Testis (tissue), 2 donors: ENCODE measurements around the gene NIPBL.

Source experiments
- POLR2A ChIP-seq: fragments of 450-650 bp; IDR thresholded peaks from one replicate; pipeline ENCODE4 v1.6.1; 2017; ENCODE audit warnings: antibody characterized with exemption, mild to moderate bottlenecking, moderate library complexity
- TF ChIP-seq, protein P1 (sequence below), 3 experiments: fragments of 450-650 bp in 2 of 3; fragments of 200-600 bp in 1 of 3; sonication (generic) in 1 of 3; IDR thresholded peaks; one replicate each; pipeline ENCODE4 v1.5.1; 2016 to 2019; ENCODE audit warnings: antibody characterized with exemption in 3 of 3, mild to moderate bottlenecking in 2 of 3, moderate library complexity in 1 of 3

DNA sequence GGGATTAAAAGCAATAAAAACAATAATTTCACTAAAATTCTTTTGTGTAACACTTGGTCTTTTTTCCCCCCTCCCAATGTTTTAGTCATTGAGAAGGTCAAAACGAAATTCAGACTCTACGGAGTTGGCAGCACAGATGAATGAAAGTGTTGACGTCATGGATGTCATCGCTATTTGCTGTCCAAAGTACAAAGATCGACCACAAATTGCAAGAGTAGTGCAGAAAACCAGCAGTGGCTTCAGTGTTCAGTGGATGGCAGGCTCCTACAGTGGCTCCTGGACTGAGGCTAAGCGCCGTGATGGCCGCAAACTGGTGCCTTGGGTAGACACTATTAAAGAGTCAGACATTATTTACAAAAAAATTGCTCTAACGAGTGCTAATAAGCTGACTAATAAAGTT is 187.9 kb downstream of the NIPBL start:
- TF ChIP-seq, protein P1, sequence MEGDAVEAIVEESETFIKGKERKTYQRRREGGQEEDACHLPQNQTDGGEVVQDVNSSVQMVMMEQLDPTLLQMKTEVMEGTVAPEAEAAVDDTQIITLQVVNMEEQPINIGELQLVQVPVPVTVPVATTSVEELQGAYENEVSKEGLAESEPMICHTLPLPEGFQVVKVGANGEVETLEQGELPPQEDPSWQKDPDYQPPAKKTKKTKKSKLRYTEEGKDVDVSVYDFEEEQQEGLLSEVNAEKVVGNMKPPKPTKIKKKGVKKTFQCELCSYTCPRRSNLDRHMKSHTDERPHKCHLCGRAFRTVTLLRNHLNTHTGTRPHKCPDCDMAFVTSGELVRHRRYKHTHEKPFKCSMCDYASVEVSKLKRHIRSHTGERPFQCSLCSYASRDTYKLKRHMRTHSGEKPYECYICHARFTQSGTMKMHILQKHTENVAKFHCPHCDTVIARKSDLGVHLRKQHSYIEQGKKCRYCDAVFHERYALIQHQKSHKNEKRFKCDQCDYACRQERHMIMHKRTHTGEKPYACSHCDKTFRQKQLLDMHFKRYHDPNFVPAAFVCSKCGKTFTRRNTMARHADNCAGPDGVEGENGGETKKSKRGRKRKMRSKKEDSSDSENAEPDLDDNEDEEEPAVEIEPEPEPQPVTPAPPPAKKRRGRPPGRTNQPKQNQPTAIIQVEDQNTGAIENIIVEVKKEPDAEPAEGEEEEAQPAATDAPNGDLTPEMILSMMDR (IDR thresholded peaks at IDR 0.05): no peak
- TF ChIP-seq POLR2A: no peak
